GM23338 (cell line): ENCODE measurements around the gene PUS3.

Source experiments
- CREB1 ChIP-seq: fragments of 250-450 bp; sonication (Bioruptor Pico); IDR thresholded peaks from 2 replicates; pipeline ENCODE4 v1.5.0; 2020; ENCODE audit warnings: low read depth, mild to moderate bottlenecking, moderate library complexity
- EZH2 ChIP-seq: fragments of 200-600 bp; sonication (generic); IDR thresholded peaks from one replicate; pipeline ENCODE4 v1.8.0; 2017; ENCODE audit warnings: antibody characterized with exemption, mild to moderate bottlenecking, low read depth; ENCODE audit not compliant: unreplicated experiment
- EZH2phosphoT487 ChIP-seq: fragments of 200-600 bp; sonication (generic); IDR thresholded peaks from one replicate; pipeline ENCODE4 v1.8.1; 2018; ENCODE audit warnings: antibody characterized with exemption; ENCODE audit not compliant: unreplicated experiment
- JUNB ChIP-seq: IDR thresholded peaks from one replicate; pipeline ENCODE4 v1.6.1; 2016; ENCODE audit warnings: antibody characterized with exemption; ENCODE audit not compliant: unreplicated experiment
- POLR2AphosphoS5 ChIP-seq: IDR thresholded peaks from 2 replicates; pipeline ENCODE4 v1.6.1; 2016; ENCODE audit warnings: antibody characterized with exemption, low read depth
- ZNF114 ChIP-seq: fragments of 250-450 bp; sonication (Bioruptor Pico); IDR thresholded peaks from 2 replicates; pipeline ENCODE4 v1.5.0; 2020; ENCODE audit warnings: mild to moderate bottlenecking, moderate library complexity
- ZNF331 ChIP-seq: fragments of 250-450 bp; sonication (Bioruptor Pico); IDR thresholded peaks from 2 replicates; pipeline ENCODE4 v1.5.0; 2020; ENCODE audit warnings: low read depth, mild to moderate bottlenecking, moderate library complexity
- TF ChIP-seq, protein P1 (sequence below), 2 experiments: fragments of 200-600 bp in 1 of 2; sonication (generic) in 1 of 2; conservative IDR thresholded peaks; 2 replicates each; pipeline versions ENCODE4 v1.5.1 to v1.6.1; 2016 to 2017; ENCODE audit warnings: antibody characterized with exemption in 2 of 2, low read depth in 2 of 2, mild to moderate bottlenecking in 2 of 2, moderate library complexity in 1 of 2
- TF ChIP-seq, protein P2 (sequence below): IDR thresholded peaks from 2 replicates; pipeline ENCODE4 v1.6.1; 2016; ENCODE audit warnings: antibody characterized with exemption
- TF ChIP-seq, protein P3 (sequence below): IDR thresholded peaks from one replicate; pipeline ENCODE4 v1.6.1; 2018; ENCODE audit warnings: antibody characterized with exemption; ENCODE audit not compliant: unreplicated experiment

GRCh38 chr11:125946712-125947418 lies 43.9 kb upstream of the PUS3 start:
- TF ChIP-seq, protein P1, sequence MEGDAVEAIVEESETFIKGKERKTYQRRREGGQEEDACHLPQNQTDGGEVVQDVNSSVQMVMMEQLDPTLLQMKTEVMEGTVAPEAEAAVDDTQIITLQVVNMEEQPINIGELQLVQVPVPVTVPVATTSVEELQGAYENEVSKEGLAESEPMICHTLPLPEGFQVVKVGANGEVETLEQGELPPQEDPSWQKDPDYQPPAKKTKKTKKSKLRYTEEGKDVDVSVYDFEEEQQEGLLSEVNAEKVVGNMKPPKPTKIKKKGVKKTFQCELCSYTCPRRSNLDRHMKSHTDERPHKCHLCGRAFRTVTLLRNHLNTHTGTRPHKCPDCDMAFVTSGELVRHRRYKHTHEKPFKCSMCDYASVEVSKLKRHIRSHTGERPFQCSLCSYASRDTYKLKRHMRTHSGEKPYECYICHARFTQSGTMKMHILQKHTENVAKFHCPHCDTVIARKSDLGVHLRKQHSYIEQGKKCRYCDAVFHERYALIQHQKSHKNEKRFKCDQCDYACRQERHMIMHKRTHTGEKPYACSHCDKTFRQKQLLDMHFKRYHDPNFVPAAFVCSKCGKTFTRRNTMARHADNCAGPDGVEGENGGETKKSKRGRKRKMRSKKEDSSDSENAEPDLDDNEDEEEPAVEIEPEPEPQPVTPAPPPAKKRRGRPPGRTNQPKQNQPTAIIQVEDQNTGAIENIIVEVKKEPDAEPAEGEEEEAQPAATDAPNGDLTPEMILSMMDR (conservative IDR thresholded peaks at IDR 0.05; ENCODE audit: low read depth in 2 of 2) = no peak
- TF ChIP-seq, protein P2, sequence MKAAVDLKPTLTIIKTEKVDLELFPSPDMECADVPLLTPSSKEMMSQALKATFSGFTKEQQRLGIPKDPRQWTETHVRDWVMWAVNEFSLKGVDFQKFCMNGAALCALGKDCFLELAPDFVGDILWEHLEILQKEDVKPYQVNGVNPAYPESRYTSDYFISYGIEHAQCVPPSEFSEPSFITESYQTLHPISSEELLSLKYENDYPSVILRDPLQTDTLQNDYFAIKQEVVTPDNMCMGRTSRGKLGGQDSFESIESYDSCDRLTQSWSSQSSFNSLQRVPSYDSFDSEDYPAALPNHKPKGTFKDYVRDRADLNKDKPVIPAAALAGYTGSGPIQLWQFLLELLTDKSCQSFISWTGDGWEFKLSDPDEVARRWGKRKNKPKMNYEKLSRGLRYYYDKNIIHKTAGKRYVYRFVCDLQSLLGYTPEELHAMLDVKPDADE = no peak
- no peak for TF ChIP-seq EZH2phosphoT487
- TF ChIP-seq POLR2AphosphoS5 = no peak
- no peak for TF ChIP-seq EZH2
- TF ChIP-seq JUNB = no peak
- TF ChIP-seq, protein P3, sequence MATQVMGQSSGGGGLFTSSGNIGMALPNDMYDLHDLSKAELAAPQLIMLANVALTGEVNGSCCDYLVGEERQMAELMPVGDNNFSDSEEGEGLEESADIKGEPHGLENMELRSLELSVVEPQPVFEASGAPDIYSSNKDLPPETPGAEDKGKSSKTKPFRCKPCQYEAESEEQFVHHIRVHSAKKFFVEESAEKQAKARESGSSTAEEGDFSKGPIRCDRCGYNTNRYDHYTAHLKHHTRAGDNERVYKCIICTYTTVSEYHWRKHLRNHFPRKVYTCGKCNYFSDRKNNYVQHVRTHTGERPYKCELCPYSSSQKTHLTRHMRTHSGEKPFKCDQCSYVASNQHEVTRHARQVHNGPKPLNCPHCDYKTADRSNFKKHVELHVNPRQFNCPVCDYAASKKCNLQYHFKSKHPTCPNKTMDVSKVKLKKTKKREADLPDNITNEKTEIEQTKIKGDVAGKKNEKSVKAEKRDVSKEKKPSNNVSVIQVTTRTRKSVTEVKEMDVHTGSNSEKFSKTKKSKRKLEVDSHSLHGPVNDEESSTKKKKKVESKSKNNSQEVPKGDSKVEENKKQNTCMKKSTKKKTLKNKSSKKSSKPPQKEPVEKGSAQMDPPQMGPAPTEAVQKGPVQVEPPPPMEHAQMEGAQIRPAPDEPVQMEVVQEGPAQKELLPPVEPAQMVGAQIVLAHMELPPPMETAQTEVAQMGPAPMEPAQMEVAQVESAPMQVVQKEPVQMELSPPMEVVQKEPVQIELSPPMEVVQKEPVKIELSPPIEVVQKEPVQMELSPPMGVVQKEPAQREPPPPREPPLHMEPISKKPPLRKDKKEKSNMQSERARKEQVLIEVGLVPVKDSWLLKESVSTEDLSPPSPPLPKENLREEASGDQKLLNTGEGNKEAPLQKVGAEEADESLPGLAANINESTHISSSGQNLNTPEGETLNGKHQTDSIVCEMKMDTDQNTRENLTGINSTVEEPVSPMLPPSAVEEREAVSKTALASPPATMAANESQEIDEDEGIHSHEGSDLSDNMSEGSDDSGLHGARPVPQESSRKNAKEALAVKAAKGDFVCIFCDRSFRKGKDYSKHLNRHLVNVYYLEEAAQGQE = no peak
- TF ChIP-seq CREB1 (CRISPR knock-in tag) = no peak
- no peak for TF ChIP-seq ZNF114 (CRISPR knock-in tag)
- TF ChIP-seq ZNF331 (CRISPR knock-in tag) = no peak
